C4-2B (cell line): ENCODE measurements around the gene DHDH.

Experiments used
- CTCF ChIP-seq: fragments of 450-650 bp; conservative IDR thresholded peaks from 2 replicates; pipeline ENCODE4 v1.5.1; 2017; ENCODE audit warnings: mild to moderate bottlenecking
- ZFX ChIP-seq: fragments of 450-650 bp; IDR thresholded peaks from 2 replicates; pipeline ENCODE4 v1.6.1; 2017

GRCh38 chr19:48915757-48916156 is 17.7 kb upstream of the DHDH start:
- no peak for TF ChIP-seq CTCF
- no peak for TF ChIP-seq ZFX
